Loucy (cell line): ENCODE measurements around the gene FOXQ1.

Source experiments
- CTCF ChIP-seq: fragments of 200-600 bp; sonication (generic); conservative IDR thresholded peaks from 2 replicates; pipeline ENCODE4 v1.5.1; 2014; ENCODE audit warnings: mild to moderate bottlenecking, antibody characterized with exemption, low read length
- EZH2phosphoT487 ChIP-seq: fragments of 200-600 bp; IDR thresholded peaks from 2 replicates; pipeline ENCODE4 v1.6.1; 2018; ENCODE audit warnings: antibody characterized with exemption, mild to moderate bottlenecking, moderate library complexity, borderline replicate concordance

- TF ChIP-seq CTCF (no peak), EZH2phosphoT487 (no peak)
Measured at GRCh38 chr6:1322696-1323219, 10.9 kb downstream of the FOXQ1 start.
